Dedifferentiated amniotic fluid mesenchymal stem cell (primary cell): Measurements from ENCODE around the gene AKAP17A.
"Not testable (repeated sequence)": the region's sequence is repeated elsewhere in the genome, so short reads cannot be mapped to it uniquely, and the experiment has no call there.

Experiments
- DNase-seq: peaks from one replicate; pipeline ENCODE4 v3.0.0-alpha.2; 2016; ENCODE audit errors: extremely low spot score

Gene AKAP17A

GRCh38 chrX:1602299-1602698 lies 10.9 kb downstream of the AKAP17A start:
- DNase-seq = no peak

- DNase-seq = no peak
These were observed 15.1 kb downstream of the AKAP17A start for GRCh38 chrX:1606496-1606895.

- DNase-seq = no peak
These were observed 17.9 kb downstream of the AKAP17A start for GRCh38 chrX:1609311-1609710.

GRCh38 chrX:1609762-1610161 lies 18.4 kb downstream of the AKAP17A start:
- DNase-seq = no peak

GRCh38 chrX:1610166-1610565 lies 18.8 kb downstream of the AKAP17A start:
- DNase-seq = no peak

GRCh38 chrX:1610736-1611135 lies 19.3 kb downstream of the AKAP17A start:
- no peak for DNase-seq

- DNase-seq = no peak
These were observed 21.4 kb downstream of the AKAP17A start for GRCh38 chrX:1612641-1613286.

GRCh38 chrX:1614927-1615326 lies 23.5 kb downstream of the AKAP17A start, which contains the start of gene ASMT:
Gene ASMT (plus strand): TSS chrX:1615059. CDS start chrX:1615200, 141 bp downstream.
- no peak for DNase-seq

- no peak for DNase-seq
These were observed 27.3 kb downstream of the AKAP17A start for GRCh38 chrX:1618689-1619088.

GRCh38 chrX:1623691-1624090 lies 32.3 kb downstream of the AKAP17A start:
- DNase-seq = no peak

- not testable (repeated sequence) for DNase-seq
These were observed 32.9 kb downstream of the AKAP17A start for GRCh38 chrX:1624158-1624860.

- DNase-seq = not testable (repeated sequence)
These were observed 33.4 kb downstream of the AKAP17A start for GRCh38 chrX:1624861-1625215.

- DNase-seq = no peak
These were observed 37.8 kb downstream of the AKAP17A start for GRCh38 chrX:1629244-1629643.

GRCh38 chrX:1646009-1646408 lies 54.6 kb downstream of the AKAP17A start:
- no peak for DNase-seq

GRCh38 chrX:1649621-1650020 lies 58.2 kb downstream of the AKAP17A start:
- DNase-seq = no peak
